Activated CD8-positive, alpha-beta memory T cell treated with anti-CD3 and anti-CD28 coated beads, Interleukin-2, amount 10 ng/mL, durations not matched to agents 7 days and 5 days (primary cell): ENCODE measurements around the gene NFIC. TPM values are rescaled to one million over a fixed set of nuclear protein-coding genes. Genes with fewer than 3 reads are reported as not detected.
"Not testable (repeated sequence)": the region's sequence is repeated elsewhere in the genome, so short reads cannot be mapped to it uniquely, and the experiment has no call there.

ENCODE experiments used
- ATAC-seq: fragments of 150-1000 bp; cut with Tn5 transposase; one replicate; pipeline ENCODE4 v1.10.0; 2021; ENCODE audit warnings: moderate library complexity
- CTCF ChIA-PET: fragments of 350-600 bp; sonication (Branson Sonifier 250); formaldehyde crosslinking; loops from one replicate; lab custom pipeline; 2021; ENCODE audit warnings: antibody characterized with exemption; lab: Charles Lee
- DNase-seq: peaks from one replicate; pipeline ENCODE4 v3.0.0-alpha.2; 2020
- H3K27ac Mint-ChIP-seq: one replicate; pipeline ENCODE4 v1.8.0; 2021; ENCODE audit warnings: mild to moderate bottlenecking, mixed read lengths
- H3K27me3 Mint-ChIP-seq: one replicate; pipeline ENCODE4 v1.8.0; 2021; ENCODE audit warnings: mixed read lengths
- H3K36me3 Mint-ChIP-seq: one replicate; pipeline ENCODE4 v1.8.0; 2021; ENCODE audit warnings: mild to moderate bottlenecking, mixed read lengths
- H3K4me1 Mint-ChIP-seq: one replicate; pipeline ENCODE4 v1.8.0; 2021; ENCODE audit warnings: mixed read lengths
- H3K4me3 Mint-ChIP-seq: one replicate; pipeline ENCODE4 v1.8.0; 2021; ENCODE audit warnings: mild to moderate bottlenecking, moderate library complexity, mixed read lengths
- H3K9me3 Mint-ChIP-seq: one replicate; pipeline ENCODE4 v1.8.0; 2022; ENCODE audit warnings: low read depth, mixed read lengths
- total RNA-seq, 2 experiments: library from RNA; stranded (reverse); gene quantifications; one replicate each; pipeline ENCODE4 v1.2.3, GENCODE V29; 2021

Gene NFIC
- total RNA-seq, 2 experiments from 2014 or later, result 14.0 to 15.1 TPM

DNA sequence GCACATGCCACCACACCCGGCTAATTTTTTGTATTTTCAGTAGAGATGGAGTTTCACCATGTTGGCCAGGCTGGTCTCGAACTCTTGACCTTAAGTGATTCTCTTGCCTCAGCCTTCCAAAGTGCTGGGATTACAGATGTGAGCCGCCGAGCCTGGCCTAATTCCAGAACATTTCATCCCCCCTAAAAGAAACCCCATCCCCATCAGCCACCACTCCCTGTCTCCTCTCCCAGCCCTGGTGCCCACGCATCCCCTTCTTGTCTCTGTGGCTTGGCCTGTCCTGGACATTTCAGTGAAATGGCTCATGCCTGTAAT, 63.9 kb downstream of the NFIC start:
- H3K36me3 Mint-ChIP-seq, H3K9me3 Mint-ChIP-seq, H3K27ac Mint-ChIP-seq, ATAC-seq, H3K27me3 Mint-ChIP-seq, H3K4me1 Mint-ChIP-seq, DNase-seq, H3K4me3 Mint-ChIP-seq: not testable (repeated sequence)
- CTCF ChIA-PET, result interaction anchor here (0.8 to 5.2 kb wide), 16 partner anchors 9 to 201 kb away, joined by 3 to 54 read pairs (median 6); no protein-coding TSS in a partner anchor

DNA sequence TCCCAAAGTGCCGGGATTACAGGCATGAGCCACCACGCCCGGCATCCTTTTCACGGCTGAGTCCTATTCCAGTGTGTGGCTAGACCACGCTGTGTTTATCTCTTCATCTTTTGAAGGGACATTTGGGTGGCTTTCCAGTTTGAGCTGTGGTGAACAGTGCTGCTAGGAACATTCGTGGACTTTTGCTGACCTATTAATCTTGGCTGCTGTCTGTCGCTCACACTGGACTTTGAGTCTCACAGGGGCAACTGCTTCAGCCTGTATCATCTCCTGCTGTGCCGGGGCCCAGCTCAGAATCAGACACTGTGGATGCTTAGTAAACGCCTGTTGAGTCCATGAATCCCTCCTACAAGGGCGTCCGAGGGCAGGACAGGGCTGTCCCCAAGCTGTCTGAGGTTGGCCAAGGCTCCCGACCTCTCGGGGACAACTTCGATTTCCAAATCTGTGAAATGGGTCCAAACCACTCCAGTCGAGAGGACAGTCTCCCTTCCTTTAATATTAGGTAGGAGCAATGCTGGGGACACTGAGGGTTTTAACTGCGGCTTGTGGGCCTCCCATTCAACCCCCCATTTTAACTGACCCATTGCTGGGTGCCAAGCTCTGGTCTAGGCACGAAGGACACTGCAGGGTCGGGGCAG, 65.5 kb downstream of the NFIC start:
- Mint-ChIP-seq H3K27me3 (no peaks in the 10 kb centered on the region), H3K9me3 (no peaks in the 10 kb centered on the region), H3K4me1 (peaks cover 11% of the 10 kb centered on the region), H3K27ac (no peak overlapping the region), H3K4me3 (no peak overlapping the region), H3K36me3 (peaks cover 5% of the 10 kb centered on the region)
- CTCF ChIA-PET, result interaction anchor here (0.7 to 5.2 kb wide), 4 partner anchors 12 to 298 kb away, joined by 3 to 54 read pairs (median 16); no protein-coding TSS in a partner anchor
- DNase-seq, result no peak
- ATAC-seq, result no peak

GRCh38 chr19:3433313-3433712, 66.9 kb downstream of the NFIC start:
- H3K9me3 Mint-ChIP-seq, result no peaks in the 10 kb centered on the region
- ATAC-seq, result no peak
- peaks cover 6% of the 10 kb centered on the region for H3K36me3 Mint-ChIP-seq
- H3K4me1 Mint-ChIP-seq, result peaks cover 11% of the 10 kb centered on the region
- H3K27me3 Mint-ChIP-seq, result no peaks in the 10 kb centered on the region
- CTCF ChIA-PET, result no interaction called here
- no peak overlapping the region for H3K27ac Mint-ChIP-seq
- no peak overlapping the region for H3K4me3 Mint-ChIP-seq
- DNase-seq, result no peak

- CTCF ChIA-PET, result interaction anchor here (1.1 to 1.7 kb wide), 3 partner anchors 37 to 108 kb away, joined by 3 to 4 read pairs (median 3); no protein-coding TSS in a partner anchor
Measured at GRCh38 chr19:3433805-3434540, 67.6 kb downstream of the NFIC start.

DNA sequence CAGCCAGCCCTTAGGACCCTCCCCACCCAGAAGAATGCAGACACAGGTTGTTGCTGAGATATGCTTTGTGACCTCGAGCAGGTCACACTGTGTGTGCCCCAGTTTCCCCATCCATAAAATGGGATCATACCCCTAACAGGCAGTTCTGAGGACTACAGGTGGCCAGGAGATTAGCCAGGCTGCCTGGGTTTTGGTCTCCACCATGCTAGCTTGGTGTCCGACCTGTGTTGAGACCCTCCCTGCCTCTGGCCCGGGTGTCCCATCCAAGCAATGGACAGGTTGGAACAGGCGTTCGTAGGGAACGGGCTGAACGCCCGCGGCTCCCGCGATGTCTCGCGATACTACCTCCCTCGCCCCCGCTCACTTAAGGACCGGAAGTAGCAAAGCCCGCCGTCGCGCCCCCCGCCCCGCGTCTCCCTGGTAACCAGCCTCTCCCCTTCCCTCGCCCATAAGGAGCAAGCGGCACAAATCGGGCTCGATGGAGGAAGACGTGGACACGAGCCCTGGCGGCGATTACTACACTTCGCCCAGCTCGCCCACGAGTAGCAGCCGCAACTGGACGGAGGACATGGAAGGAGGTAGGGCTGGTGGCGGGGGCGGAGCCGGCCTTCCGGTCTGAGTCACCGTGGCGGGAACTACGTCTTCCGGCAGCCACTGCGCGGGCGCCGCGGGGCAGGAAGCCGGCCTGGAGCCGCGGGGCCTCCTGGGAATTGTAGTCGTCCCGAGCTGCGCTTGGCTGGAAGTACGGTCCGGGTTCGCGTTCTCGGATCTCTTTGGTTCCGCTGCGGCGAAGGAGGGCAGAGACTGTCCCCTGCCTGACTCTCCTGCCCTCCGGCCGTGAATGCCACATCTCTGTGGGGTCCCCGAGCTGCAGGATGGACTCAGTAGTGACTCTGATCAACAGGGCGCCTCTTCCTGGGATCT, 68.5 kb downstream of the NFIC start:
- H3K4me3 Mint-ChIP-seq, result peak overlapping the region; percentile 99
- H3K9me3 Mint-ChIP-seq, result no peaks in the 10 kb centered on the region
- ATAC-seq (peak; percentile 96), DNase-seq (peak; percentile 97)
- H3K27me3 Mint-ChIP-seq, result no peaks in the 10 kb centered on the region
- peaks cover 11% of the 10 kb centered on the region for H3K4me1 Mint-ChIP-seq
- peak overlapping the region; percentile 99 for H3K27ac Mint-ChIP-seq
- H3K36me3 Mint-ChIP-seq, result peaks cover 6% of the 10 kb centered on the region
- CTCF ChIA-PET, result interaction anchor here (0.8 to 1.7 kb wide), 6 partner anchors 10 to 255 kb away, joined by 3 to 4 read pairs (median 4); no protein-coding TSS in a partner anchor

More at GRCh38 chr19:3433805-3434540, 67.6 kb downstream of the NFIC start:
- peak overlapping the region; percentile 99 for H3K27ac Mint-ChIP-seq
- ATAC-seq, result no peak
- H3K4me3 Mint-ChIP-seq, result peak overlapping the region; percentile 99
- H3K4me1 Mint-ChIP-seq, result peaks cover 11% of the 10 kb centered on the region
- no peaks in the 10 kb centered on the region for H3K9me3 Mint-ChIP-seq
- H3K36me3 Mint-ChIP-seq, result peaks cover 6% of the 10 kb centered on the region
- DNase-seq, result no peak
- no peaks in the 10 kb centered on the region for H3K27me3 Mint-ChIP-seq

- Mint-ChIP-seq H3K27ac (no peak overlapping the region), H3K36me3 (peaks cover 2% of the 10 kb centered on the region), H3K4me3 (no peak overlapping the region), H3K4me1 (peaks cover 4% of the 10 kb centered on the region), H3K9me3 (no peaks in the 10 kb centered on the region), H3K27me3 (no peaks in the 10 kb centered on the region)
- CTCF ChIA-PET, result interaction anchor here (0.7 to 3.4 kb wide), 5 partner anchors 10 to 116 kb away, joined by 3 to 21 read pairs (median 3); no protein-coding TSS in a partner anchor
- ATAC-seq, result peak; percentile 18
- peak; percentile 71 for DNase-seq
Measured at GRCh38 chr19:3440082-3440481, 73.7 kb downstream of the NFIC start.

DNA sequence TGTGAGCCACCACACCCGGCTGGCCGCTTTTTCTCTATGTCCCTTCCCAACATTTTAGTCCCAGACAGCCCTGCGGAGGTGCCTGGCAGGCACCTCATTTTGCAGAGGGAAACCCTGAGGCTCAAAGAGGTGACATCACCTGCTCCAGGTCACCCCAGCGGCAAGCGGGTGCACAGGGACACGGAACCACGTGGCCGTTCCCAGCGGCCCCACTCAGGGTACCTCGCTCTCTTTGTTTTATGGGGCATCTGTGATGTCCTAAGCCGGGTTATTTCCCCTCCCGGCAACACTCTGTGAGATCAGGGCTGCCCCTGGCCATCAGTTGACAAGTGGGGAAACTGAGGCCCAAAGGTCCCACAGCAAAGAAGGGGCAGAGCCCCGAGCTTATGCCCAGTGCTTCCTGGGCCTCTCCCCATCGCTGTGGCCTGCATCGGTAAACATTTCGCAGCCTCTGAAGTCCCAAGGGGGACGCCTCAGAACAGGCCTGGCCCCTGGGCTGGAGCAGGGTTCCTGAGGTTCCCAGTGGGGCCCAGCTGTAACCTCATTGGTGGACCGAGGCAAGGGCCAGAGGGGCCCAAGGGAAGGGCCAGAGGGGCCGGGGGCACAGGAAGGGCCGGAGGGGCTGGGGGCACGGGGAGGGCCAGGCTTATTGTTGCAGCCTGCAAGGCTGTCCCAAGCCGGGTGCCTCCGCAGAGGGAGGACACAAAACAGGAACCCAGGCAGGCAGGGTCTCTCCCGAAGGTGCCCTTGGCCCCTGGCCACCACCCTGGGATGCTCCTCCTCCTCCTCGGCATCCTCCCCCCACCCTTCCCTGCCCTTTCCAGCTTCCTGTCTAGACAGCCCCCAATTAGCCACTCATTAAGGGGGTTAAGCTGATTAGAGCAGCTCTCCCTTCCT, 75.0 kb downstream of the NFIC start:
- Mint-ChIP-seq H3K4me3 (no peak overlapping the region), H3K4me1 (no peaks in the 10 kb centered on the region), H3K9me3 (no peaks in the 10 kb centered on the region), H3K27ac (no peak overlapping the region), H3K27me3 (no peaks in the 10 kb centered on the region), H3K36me3 (peaks cover 2% of the 10 kb centered on the region)
- no peak for DNase-seq
- ATAC-seq, result no peak
- CTCF ChIA-PET, result interaction anchor here (1.1 kb wide), 1 partner anchor 77 kb away, joined by 3 read pairs; no protein-coding TSS in a partner anchor

DNA sequence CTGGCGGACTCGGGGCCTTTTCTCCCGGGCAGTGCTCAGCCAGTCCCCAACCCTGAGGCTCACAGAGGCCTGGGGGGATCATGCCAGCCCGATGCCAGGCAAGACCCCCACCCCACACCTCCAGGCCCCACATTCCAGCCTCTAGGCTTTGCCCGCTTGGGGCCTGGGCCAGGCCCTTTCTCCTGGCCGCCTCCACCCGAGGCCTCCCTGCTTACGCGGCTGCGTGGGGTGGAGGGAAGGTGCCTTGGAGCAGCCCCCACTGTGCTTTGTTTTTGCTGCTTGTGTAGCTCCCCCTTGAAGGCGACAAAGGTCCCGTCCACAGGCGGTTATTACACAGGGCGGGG, 75.6 kb downstream of the NFIC start:
- CTCF ChIA-PET, result no interaction called here
- Mint-ChIP-seq H3K4me1 (no peaks in the 10 kb centered on the region), H3K36me3 (peaks cover 2% of the 10 kb centered on the region), H3K27me3 (no peaks in the 10 kb centered on the region), H3K9me3 (no peaks in the 10 kb centered on the region), H3K27ac (no peak overlapping the region), H3K4me3 (no peak overlapping the region)
- ATAC-seq (no peak), DNase-seq (no peak)

DNA sequence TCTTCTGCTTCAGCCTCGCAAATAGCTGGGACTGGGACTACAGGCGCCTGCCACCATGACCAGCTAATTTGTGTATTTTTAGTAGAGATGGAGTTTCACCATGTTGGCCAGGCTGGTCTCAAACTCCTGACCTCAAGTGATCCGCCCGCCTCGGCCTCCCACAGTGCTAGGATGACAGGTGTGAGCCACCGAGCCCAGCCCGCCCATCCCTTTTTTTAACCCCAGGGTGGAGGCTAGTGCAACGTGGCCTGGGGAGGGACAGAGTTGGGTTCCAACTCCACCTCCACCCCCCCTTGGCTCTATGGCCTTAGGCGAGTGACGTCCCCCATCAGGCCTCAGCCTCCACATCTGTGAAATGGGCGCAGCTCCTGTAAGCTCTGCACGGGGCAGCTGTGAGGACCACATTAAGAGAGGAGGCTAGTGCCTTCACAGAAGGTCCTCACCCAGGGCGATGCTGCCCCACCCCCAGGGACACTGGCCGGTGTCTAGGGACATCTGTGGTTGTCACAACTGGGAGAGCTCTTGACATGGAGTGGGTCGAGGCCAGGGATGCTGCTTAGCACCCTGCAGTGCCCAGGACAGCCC, 76.2 kb downstream of the NFIC start:
- Mint-ChIP-seq H3K4me3 (no peak overlapping the region), H3K27me3 (no peaks in the 10 kb centered on the region), H3K36me3 (no peaks in the 10 kb centered on the region), H3K9me3 (no peaks in the 10 kb centered on the region), H3K4me1 (no peaks in the 10 kb centered on the region), H3K27ac (no peak overlapping the region)
- CTCF ChIA-PET, result no interaction called here
- no peak for ATAC-seq
- DNase-seq, result no peak

- H3K4me1 Mint-ChIP-seq, result no peaks in the 10 kb centered on the region
- ATAC-seq, result no peak
- H3K36me3 Mint-ChIP-seq, result no peaks in the 10 kb centered on the region
- H3K4me3 Mint-ChIP-seq, result no peak overlapping the region
- no peaks in the 10 kb centered on the region for H3K9me3 Mint-ChIP-seq
- H3K27ac Mint-ChIP-seq, result no peak overlapping the region
- CTCF ChIA-PET, result interaction anchor here (1.3 kb wide), 1 partner anchor 41 kb away, joined by 3 read pairs; no protein-coding TSS in a partner anchor
- no peaks in the 10 kb centered on the region for H3K27me3 Mint-ChIP-seq
- no peak for DNase-seq
Measured at GRCh38 chr19:3443840-3444694, 77.7 kb downstream of the NFIC start.

DNA sequence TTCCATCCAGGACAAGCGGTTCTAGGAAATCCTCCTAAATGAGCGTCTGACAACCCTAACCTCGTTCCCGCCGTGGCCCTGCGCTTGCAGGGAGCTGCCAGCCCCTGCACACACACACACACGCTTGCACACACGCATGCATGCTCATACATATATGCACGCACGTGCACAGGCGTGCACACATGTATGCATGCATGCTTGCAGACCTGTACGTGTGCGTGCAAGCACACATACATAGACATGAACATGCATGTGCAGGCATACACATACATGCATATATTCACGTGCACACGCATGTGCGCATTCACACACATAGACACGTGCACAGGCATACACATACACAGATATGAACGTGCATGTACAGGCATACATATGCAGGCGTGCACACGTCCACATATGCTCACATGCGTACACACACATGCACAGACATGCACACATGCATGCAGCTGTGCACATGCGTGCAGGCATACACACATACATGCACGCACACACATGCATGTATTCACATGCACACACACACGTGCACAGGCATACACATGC, 78.4 kb downstream of the NFIC start:
- Mint-ChIP-seq H3K4me3 (no peak overlapping the region), H3K27me3 (no peaks in the 10 kb centered on the region), H3K9me3 (no peaks in the 10 kb centered on the region), H3K36me3 (no peaks in the 10 kb centered on the region), H3K27ac (no peak overlapping the region), H3K4me1 (no peaks in the 10 kb centered on the region)
- CTCF ChIA-PET, result interaction anchor here (1.3 kb wide), 2 partner anchors 16 to 40 kb away, joined by 3 to 4 read pairs; no protein-coding TSS in a partner anchor
- no peak for ATAC-seq
- DNase-seq, result no peak
